ENCODE measurements around the gene HAVCR2.

Gene HAVCR2

GRCh38 chr5:157108976-157109375 is at the start of gene HAVCR2:
Gene HAVCR2, minus strand, starts transcription at chr5:157109044. Its CDS starts 61 bp downstream, at chr5:157108983.
- peak; percentile 23 for DNase-seq

- DNase-seq = no peak
These were observed 48.5 kb upstream of the HAVCR2 start for GRCh38 chr5:157157293-157157891.

GRCh38 chr5:157155297-157155696 is 46.5 kb upstream of the HAVCR2 start:
- DNase-seq = no peak

- DNase-seq = no peak
These were observed 42.2 kb upstream of the HAVCR2 start for GRCh38 chr5:157150995-157151394.

- DNase-seq = peak; percentile 81
These were observed 40.1 kb upstream of the HAVCR2 start for GRCh38 chr5:157148734-157149615.

GRCh38 chr5:157143127-157143971 is 34.5 kb upstream of the HAVCR2 start:
- DNase-seq = peak; percentile 37

- DNase-seq = peak; percentile 85
These were observed 33.7 kb upstream of the HAVCR2 start, which contains the start of gene MED7 for GRCh38 chr5:157142317-157143126. Gene MED7, minus strand, starts transcription at chr5:157142865. Its CDS starts 3,434 bp downstream, at chr5:157139431.

GRCh38 chr5:157137691-157138090 is 28.8 kb upstream of the HAVCR2 start:
- DNase-seq = no peak

GRCh38 chr5:157132281-157132612 is 23.4 kb upstream of the HAVCR2 start:
- DNase-seq = no peak

- DNase-seq = no peak
These were observed 22.1 kb upstream of the HAVCR2 start for GRCh38 chr5:157130925-157131324.

GRCh38 chr5:157121709-157122108 is 12.9 kb upstream of the HAVCR2 start:
- DNase-seq = no peak

GRCh38 chr5:157120102-157120501 is 11.3 kb upstream of the HAVCR2 start:
- no peak for DNase-seq

GRCh38 chr5:157116483-157116954 is 7.7 kb upstream of the HAVCR2 start:
- DNase-seq = no peak

GRCh38 chr5:157115502-157115901 is 6.7 kb upstream of the HAVCR2 start:
- no peak for DNase-seq

GRCh38 chr5:157115012-157115411 is 6.2 kb upstream of the HAVCR2 start:
- DNase-seq = no peak

- no peak for DNase-seq
These were observed 4.2 kb upstream of the HAVCR2 start for GRCh38 chr5:157113002-157113401.

GRCh38 chr5:157109744-157110143 is 900 bp upstream of the HAVCR2 start:
- DNase-seq = no peak

- DNase-seq = no peak
These were observed 1.3 kb downstream of the HAVCR2 start for GRCh38 chr5:157107508-157107907.

GRCh38 chr5:157106630-157107461 is 2.0 kb downstream of the HAVCR2 start:
- DNase-seq = no peak

GRCh38 chr5:157100140-157100679 is 8.6 kb downstream of the HAVCR2 start:
- no peak for DNase-seq

GRCh38 chr5:157088342-157088990 is 20.4 kb downstream of the HAVCR2 start:
- no peak for DNase-seq
